ENCODE data around the gene MTRR.

MTRR gene

GRCh38 chr5:7845557-7845956 is 23.4 kb upstream of the MTRR start:
- TF ChIP-seq BHLHE40 (IDR thresholded peaks at IDR 0.05; ENCODE audit: borderline replicate concordance): no peak
- no peak for TF ChIP-seq CTBP1 (IDR thresholded peaks at IDR 0.05; ENCODE audit: borderline replicate concordance)
- TF ChIP-seq L3MBTL2 (conservative IDR thresholded peaks at IDR 0.05): no peak
- TF ChIP-seq ZNF384 (IDR thresholded peaks at IDR 0.05): no peak
- ChIA-PET POLR2A (interaction anchor here (1.4 kb wide), 1 partner anchor 23 kb away, joined by 3 read pairs; the partner anchor contains the start of genes FASTKD3 and MTRR), CTCF (interaction anchor here (2.3 to 2.7 kb wide), 2 partner anchors 10 to 29 kb away, joined by 8 to 9 read pairs; no protein-coding TSS in a partner anchor)
- no peak for DNase-seq (ENCODE audit: extremely low spot score)

GRCh38 chr5:7846327-7846726 is 22.6 kb upstream of the MTRR start:
- TF ChIP-seq FOXK2 (IDR thresholded peaks at IDR 0.05) (no peak), HDGF (IDR thresholded peaks at IDR 0.05; ENCODE audit: borderline replicate concordance) (no peak), CTBP1 (IDR thresholded peaks at IDR 0.05; ENCODE audit: borderline replicate concordance) (no peak), FOXM1 (IDR thresholded peaks at IDR 0.05; ENCODE audit: borderline replicate concordance) (no peak), FOXA1 (IDR thresholded peaks at IDR 0.05) (no peak), ELF4 (IDR thresholded peaks at IDR 0.05) (no peak), L3MBTL2 (conservative IDR thresholded peaks at IDR 0.05) (no peak), ARNT (IDR thresholded peaks at IDR 0.05) (no peak), BHLHE40 (IDR thresholded peaks at IDR 0.05; ENCODE audit: borderline replicate concordance) (no peak), LEF1 (IDR thresholded peaks at IDR 0.05; ENCODE audit: borderline replicate concordance) (no peak), ZNF384 (IDR thresholded peaks at IDR 0.05) (no peak), SP1 (IDR thresholded peaks at IDR 0.05) (no peak), TARDBP (IDR thresholded peaks at IDR 0.05) (no peak), NFRKB (IDR thresholded peaks at IDR 0.05) (no peak), SUZ12 (IDR thresholded peaks at IDR 0.05) (no peak)
- TF ChIP-seq, protein P1, sequence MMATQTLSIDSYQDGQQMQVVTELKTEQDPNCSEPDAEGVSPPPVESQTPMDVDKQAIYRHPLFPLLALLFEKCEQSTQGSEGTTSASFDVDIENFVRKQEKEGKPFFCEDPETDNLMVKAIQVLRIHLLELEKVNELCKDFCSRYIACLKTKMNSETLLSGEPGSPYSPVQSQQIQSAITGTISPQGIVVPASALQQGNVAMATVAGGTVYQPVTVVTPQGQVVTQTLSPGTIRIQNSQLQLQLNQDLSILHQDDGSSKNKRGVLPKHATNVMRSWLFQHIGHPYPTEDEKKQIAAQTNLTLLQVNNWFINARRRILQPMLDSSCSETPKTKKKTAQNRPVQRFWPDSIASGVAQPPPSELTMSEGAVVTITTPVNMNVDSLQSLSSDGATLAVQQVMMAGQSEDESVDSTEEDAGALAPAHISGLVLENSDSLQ (IDR thresholded peaks at IDR 0.05): no peak
- ChIA-PET POLR2A (no interaction called here), CTCF (interaction anchor here (2.3 to 2.7 kb wide), 2 partner anchors 10 to 30 kb away, joined by 8 to 9 read pairs; no protein-coding TSS in a partner anchor)
- DNase-seq (ENCODE audit: extremely low spot score): no peak

GRCh38 chr5:7848296-7848695 is 20.7 kb upstream of the MTRR start:
- POLR2A ChIA-PET: interaction anchor here (1.7 kb wide), 1 partner anchor 21 kb away, joined by 4 read pairs; the partner anchor contains the start of genes FASTKD3 and MTRR
- DNase-seq (ENCODE audit: extremely low spot score): no peak
- CTCF ChIA-PET: interaction anchor here (0.8 kb wide), 1 partner anchor 1083 kb away, joined by 5 read pairs; no protein-coding TSS in a partner anchor
- TF ChIP-seq CTBP1 (IDR thresholded peaks at IDR 0.05; ENCODE audit: borderline replicate concordance): no peak
- no peak for TF ChIP-seq BHLHE40 (IDR thresholded peaks at IDR 0.05; ENCODE audit: borderline replicate concordance)
- no peak for TF ChIP-seq ZNF384 (IDR thresholded peaks at IDR 0.05)
- no peak for TF ChIP-seq FOXM1 (IDR thresholded peaks at IDR 0.05; ENCODE audit: borderline replicate concordance)
- TF ChIP-seq LEF1 (IDR thresholded peaks at IDR 0.05; ENCODE audit: borderline replicate concordance): no peak
- no peak for TF ChIP-seq NFRKB (IDR thresholded peaks at IDR 0.05)
- TF ChIP-seq, protein P1 (IDR thresholded peaks at IDR 0.05): no peak
- TF ChIP-seq ELF4 (IDR thresholded peaks at IDR 0.05): no peak
- no peak for TF ChIP-seq FOXA1 (IDR thresholded peaks at IDR 0.05)
- TF ChIP-seq L3MBTL2 (conservative IDR thresholded peaks at IDR 0.05): no peak
- TF ChIP-seq SP1 (IDR thresholded peaks at IDR 0.05): no peak

DNA sequence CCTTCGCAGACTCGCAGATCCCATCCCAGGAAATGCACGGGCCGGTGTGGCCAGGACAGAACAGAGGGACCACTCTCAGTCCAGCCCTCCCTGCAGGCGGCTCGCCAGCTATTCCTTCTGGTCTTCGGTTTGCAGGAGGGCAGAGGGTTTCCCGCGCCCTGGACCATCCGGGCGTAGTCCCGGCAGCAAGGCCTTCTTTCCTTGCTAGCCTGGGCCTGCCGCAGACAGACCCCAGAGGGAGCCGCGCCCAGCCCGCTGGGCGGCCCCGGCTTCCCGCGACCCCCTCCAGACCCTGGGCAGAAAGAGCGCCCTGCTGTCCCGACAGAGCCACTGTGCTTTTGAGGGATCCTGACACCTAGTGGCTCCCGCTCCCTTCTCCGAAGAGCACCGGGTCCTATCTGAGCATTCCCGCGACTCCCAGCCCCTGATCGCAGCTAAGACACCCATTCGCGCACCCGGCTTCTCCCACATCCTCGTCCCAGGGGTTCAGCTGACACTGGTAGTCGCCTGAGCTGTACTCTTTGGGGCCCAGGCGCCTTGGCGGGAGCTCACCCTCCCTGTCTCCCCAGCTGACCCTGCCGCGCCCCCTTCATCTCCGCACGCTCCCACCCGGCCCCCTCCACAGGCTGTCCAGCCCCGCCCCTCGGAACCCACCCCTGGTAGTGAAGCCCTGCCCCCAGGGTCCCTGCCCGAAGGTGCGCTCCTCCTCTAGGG is 19.1 kb upstream of the MTRR start:
- ChIA-PET CTCF (no interaction called here), POLR2A (interaction anchor here (1.2 kb wide), 1 partner anchor 19 kb away, joined by 5 read pairs; the partner anchor contains the start of genes FASTKD3 and MTRR)

DNA sequence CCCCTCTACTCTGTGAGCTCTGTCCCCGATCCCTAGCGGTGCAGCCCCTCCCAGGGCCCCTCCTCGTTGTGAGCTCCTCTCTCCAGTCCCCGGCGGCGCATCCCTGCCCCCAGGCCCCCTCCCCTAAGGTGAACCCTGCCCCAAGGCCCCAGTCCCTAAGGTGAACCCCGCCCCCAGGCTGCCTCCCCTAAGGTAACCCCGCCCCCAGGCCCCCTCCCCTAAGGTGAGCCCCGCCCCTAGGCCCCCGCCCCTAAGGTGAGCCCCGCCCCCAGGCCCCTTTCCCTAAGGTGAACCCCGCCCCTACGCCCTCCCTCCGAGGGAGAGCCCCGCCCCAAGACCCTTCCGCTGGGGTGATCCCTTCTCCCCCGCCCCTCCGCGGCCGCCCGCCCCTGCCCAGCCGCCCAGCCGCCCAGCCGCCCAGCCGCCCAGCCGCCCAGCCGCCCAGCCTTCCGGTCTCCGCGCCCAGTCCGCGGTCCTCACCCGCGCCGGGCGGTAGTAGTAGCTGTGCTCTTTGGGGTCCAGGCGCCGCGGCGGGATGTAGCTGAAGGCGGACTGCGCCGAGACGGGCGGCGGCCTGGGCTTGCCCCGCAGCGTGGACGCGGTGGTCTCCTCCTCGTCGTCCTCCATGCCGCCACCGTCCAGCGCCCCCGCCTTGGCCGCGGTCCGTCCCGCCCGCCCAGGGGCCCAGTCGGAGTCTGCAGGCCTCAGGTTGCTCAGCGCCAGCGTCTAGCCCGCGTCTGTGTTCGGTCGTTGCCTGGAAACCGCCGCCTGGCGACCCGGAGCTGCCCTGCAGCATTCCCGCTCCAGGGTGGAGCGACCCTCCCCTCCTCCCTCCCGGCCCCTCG is 18.3 kb upstream of the MTRR start, which contains the start of gene CFAP90:
TSS of gene CFAP90 (minus strand) at position 739 of the 845 bp plus-strand sequence. CDS start at position 627, 112 bp downstream.
- ChIA-PET CTCF (no interaction called here), POLR2A (interaction anchor here (1.2 kb wide), 1 partner anchor 18 kb away, joined by 5 read pairs; the partner anchor contains the start of genes FASTKD3 and MTRR)
- TF ChIP-seq FOXM1 (IDR thresholded peaks at IDR 0.05; ENCODE audit: borderline replicate concordance) (no peak), LEF1 (IDR thresholded peaks at IDR 0.05; ENCODE audit: borderline replicate concordance) (no peak), NFRKB (IDR thresholded peaks at IDR 0.05) (no peak), FOXA1 (IDR thresholded peaks at IDR 0.05) (no peak)
- TF ChIP-seq, protein P1 (IDR thresholded peaks at IDR 0.05): no peak
- peak; percentile 67 for DNase-seq (ENCODE audit: extremely low spot score)

More for the DNA sequence above, 19.1 kb upstream of the MTRR start:
- TF ChIP-seq ELF4 (IDR thresholded peaks at IDR 0.05): no peak
- no peak for TF ChIP-seq CTBP1 (IDR thresholded peaks at IDR 0.05; ENCODE audit: borderline replicate concordance)
- no peak for TF ChIP-seq SUZ12 (IDR thresholded peaks at IDR 0.05)
- TF ChIP-seq HDGF (IDR thresholded peaks at IDR 0.05; ENCODE audit: borderline replicate concordance): no peak
- TF ChIP-seq ZNF384 (IDR thresholded peaks at IDR 0.05): no peak
- TF ChIP-seq ARNT (IDR thresholded peaks at IDR 0.05): no peak
- TF ChIP-seq NFRKB (IDR thresholded peaks at IDR 0.05): no peak
- DNase-seq (ENCODE audit: extremely low spot score): no peak

All from HEK293T (cell line).